GM12891 (cell line): ENCODE measurements around the gene KLHL40.

Experiments used
- DNase-seq: peaks from one replicate; pipeline ENCODE4 v3.0.0; 2011; ENCODE audit warnings: low spot score; ENCODE audit not compliant: insufficient read length
- FAIRE-seq: peaks from 2 replicates; lab custom pipeline; 2011; peaks lifted over from hg19 to GRCh38; lab: Jason Lieb, UNC
- PAX5 ChIP-seq: IDR thresholded peaks from 2 replicates; pipeline ENCODE4 v1.6.1; 2011; ENCODE audit warnings: low read length, moderate library complexity, mild to moderate bottlenecking; ENCODE audit not compliant: insufficient read depth, severe bottlenecking
- POLR2A ChIP-seq: IDR thresholded peaks from 2 replicates; pipeline ENCODE4 v1.6.1; 2011; ENCODE audit warnings: low read depth, low read length, control low read depth
- POLR2AphosphoS5 ChIP-seq: IDR thresholded peaks from 2 replicates; pipeline ENCODE4 v1.6.1; 2011; ENCODE audit warnings: low read depth, low read length, control low read depth
- POU2F2 ChIP-seq: IDR thresholded peaks from 2 replicates; pipeline ENCODE4 v1.6.1; 2011; ENCODE audit warnings: low read depth, mild to moderate bottlenecking, control low read depth, low read length, moderate library complexity
- SPI1 ChIP-seq: IDR thresholded peaks from 2 replicates; pipeline ENCODE4 v1.6.1; 2011; ENCODE audit warnings: low read depth, low read length, control low read depth
- TAF1 ChIP-seq: IDR thresholded peaks from 2 replicates; pipeline ENCODE4 v1.6.1; 2011; ENCODE audit warnings: low read depth, low read length, control low read depth

KLHL40 gene

DNA sequence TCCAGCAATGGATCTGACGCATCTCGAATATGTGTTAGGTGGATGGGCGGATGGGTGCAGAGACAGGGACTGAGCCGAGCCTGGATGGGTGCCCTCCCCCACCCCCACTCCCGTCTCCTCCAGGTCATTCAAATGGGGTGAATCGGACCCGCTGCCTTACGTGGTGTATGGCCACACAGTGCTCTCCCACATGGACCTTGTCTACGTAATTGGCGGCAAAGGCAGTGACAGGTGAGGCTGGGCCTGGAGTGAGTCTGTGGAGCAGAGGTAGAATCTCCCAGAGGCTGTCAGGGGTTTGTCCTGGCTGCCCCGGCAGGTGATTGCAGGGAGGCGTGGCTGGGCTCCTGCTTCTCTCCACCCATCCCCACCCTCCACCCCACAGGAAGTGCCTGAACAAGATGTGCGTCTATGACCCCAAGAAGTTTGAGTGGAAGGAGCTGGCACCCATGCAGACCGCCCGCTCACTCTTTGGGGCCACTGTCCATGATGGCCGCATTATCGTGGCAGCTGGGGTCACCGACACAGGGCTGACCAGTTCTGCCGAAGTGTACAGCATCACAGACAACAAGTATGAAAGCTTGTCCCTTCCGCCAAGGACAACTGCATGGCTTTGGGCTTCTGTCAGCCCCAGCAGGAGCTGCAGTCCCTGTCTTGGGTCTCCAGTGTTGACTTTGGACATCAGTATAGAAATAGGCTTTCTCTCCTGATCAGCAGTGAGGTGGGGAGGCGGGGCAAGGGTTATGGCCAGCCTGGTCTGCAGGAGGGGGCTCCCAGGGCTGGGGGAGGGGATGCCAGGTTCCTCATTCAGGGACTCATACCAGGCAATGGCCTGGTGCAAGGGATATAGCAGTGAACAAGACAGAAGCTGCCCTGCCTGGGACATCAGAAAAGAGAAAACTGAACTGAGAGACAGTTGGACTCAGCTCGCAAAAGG lies 3.4 kb downstream of the KLHL40 start:
- TF ChIP-seq POU2F2 = no peak
- no peak for TF ChIP-seq TAF1
- no peak for TF ChIP-seq PAX5
- no peak for TF ChIP-seq SPI1
- no peak for TF ChIP-seq POLR2A
- TF ChIP-seq POLR2AphosphoS5 = no peak
- no peak for DNase-seq
- FAIRE-seq = no peak

DNA sequence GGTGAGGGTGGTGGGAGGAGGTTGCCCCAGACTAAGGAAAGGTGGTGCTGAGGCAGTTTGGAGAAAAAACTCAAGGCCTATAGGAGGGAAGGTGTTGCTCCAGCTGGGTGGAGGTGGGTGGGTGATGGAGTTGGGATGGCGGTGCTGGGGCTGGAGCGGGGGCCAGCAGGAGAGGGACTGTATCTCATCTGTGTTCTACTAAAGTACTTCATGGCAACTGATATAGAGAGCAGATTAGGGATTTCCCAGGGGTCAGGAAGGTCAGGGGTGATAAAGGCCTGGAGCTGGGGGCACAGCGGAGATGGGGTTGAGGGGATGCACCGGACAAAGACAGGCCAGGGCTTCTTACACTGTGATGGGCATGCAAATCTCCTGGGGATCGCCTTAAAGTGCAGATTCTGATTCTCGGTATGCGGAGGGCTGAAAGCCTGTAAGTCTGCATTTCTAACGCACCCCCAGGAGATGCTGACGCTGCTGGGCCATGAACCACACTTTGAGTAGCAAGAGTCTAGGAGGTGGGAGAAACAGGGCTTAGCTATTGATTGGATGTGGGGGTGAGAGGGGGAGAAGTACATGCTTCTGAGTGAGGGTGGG lies 4.2 kb downstream of the KLHL40 start:
- FAIRE-seq = no peak

DNA sequence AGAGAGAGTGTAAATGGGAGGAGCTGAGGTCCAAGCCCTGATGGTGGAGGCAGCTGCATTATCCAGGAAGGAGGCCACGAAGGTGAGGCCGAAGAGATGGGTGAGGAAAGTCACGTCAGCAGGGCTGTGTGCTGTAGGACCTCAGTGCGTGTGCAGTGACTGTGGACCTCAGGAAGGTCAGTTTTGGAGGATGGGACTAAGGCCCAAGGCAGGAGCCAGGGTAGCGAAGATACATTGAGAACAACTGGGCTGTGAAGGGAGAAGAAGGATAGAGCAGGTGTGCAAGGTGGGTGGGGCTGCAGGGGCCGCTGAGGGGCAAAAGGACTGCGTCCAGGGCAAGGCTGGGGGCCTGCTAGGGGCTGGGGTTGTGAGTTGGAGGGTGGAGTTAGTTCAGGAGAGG lies 4.9 kb downstream of the KLHL40 start:
- FAIRE-seq = no peak
- no peak for TF ChIP-seq POLR2AphosphoS5
- DNase-seq = no peak

More for the DNA sequence above, 4.2 kb downstream of the KLHL40 start:
- DNase-seq = no peak
- TF ChIP-seq POLR2A = no peak
- no peak for TF ChIP-seq SPI1
- TF ChIP-seq PAX5 = no peak
- TF ChIP-seq TAF1 = no peak
- TF ChIP-seq POU2F2 = no peak
- TF ChIP-seq POLR2AphosphoS5 = no peak

- no peak for TF ChIP-seq POU2F2
- no peak for TF ChIP-seq POLR2A
- TF ChIP-seq PAX5 = no peak
- TF ChIP-seq TAF1 = no peak
- no peak for TF ChIP-seq SPI1
- no peak for TF ChIP-seq POLR2AphosphoS5
- DNase-seq (peak; percentile 11), FAIRE-seq (no peak)
These were observed 5.7 kb downstream of the KLHL40 start for GRCh38 chr3:42690766-42691680.

DNA sequence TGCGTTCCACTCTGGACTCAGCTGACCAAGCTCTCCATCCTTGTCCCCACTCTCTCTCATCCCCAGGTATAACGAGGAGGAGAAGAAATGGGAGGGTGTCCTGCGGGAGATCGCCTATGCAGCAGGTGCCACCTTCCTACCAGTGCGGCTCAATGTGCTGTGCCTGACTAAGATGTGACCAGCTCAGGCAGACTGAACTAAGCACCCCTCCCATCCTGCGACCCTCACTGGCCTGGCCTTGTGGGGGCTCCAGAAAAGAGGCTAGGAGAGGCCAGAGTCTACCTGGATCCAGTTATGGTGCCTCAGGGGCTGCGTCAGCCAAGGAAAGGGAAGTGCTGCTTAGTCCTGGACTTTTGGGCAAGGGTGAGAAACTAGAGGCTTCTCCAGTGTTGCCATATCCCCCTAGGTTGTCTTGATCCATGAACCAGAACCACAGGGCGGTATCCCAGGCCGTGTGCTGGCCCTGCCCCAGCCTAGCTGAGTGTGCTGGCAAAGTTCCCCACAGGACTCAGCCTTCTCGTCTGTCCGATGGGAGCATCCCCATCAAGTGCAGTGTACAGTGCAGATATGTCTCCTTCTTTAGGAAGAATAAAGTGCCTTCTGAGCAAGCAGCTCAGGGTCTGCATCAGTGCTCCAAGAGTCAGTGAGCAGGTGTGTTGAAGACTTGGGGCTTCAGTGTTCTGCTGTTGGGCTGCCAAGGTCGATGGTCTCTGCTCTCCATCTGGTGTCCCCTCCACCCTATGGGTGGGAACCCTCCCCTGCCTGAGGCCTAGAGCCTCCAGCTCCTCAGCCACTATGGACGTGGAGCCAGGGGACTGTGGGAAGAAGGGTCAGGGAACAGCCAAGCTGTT lies 6.7 kb downstream of the KLHL40 start:
- DNase-seq = peak; percentile 5
- TF ChIP-seq SPI1 (no peak), POLR2A (no peak), POLR2AphosphoS5 (no peak), PAX5 (no peak), TAF1 (no peak), POU2F2 (no peak)
- no peak for FAIRE-seq

DNA sequence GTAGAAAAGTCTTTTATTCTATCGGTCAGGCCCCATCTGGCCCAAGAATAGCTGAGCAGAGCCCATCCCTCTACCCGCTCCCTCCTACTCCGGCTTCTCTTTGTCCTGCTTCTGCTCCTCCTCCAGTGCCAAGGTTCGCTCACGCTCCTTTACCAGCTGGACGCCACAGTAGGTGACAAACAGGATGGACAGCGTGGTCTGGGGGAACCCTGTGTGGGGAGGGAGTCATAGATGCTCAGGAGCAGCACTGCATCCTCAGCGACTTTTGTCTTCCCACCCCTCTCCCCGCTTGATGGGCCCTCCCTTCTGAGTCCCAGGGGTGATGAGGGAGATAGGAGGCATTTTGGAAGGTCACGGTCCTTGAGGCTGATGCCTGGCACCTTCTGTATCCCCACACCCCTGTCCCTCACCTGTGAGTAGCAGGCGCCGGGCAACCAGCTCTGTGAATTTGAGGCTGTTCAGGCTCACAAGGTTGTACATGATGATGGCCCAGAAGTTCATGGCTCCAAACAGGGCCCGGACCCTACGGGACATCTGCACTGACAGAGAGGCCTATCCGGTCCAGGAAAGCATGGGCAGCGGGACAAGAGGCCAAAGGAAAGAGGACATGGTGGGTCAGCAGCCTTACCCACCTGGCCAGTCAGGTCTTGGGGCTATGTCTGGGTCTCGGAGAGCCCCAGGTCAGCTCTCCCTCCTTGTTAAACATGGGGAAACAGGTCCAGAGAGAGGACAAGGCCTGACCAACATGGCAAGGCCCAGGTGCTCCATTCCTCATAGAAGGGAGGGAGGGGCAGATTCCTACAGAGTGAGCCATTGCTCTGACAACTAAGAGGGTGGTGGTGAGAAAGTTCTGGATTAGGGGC lies 7.6 kb downstream of the KLHL40 start:
- no peak for DNase-seq
- TF ChIP-seq POLR2AphosphoS5 (no peak), POLR2A (no peak), PAX5 (no peak), SPI1 (no peak), TAF1 (no peak), POU2F2 (no peak)
- no peak for FAIRE-seq

DNA sequence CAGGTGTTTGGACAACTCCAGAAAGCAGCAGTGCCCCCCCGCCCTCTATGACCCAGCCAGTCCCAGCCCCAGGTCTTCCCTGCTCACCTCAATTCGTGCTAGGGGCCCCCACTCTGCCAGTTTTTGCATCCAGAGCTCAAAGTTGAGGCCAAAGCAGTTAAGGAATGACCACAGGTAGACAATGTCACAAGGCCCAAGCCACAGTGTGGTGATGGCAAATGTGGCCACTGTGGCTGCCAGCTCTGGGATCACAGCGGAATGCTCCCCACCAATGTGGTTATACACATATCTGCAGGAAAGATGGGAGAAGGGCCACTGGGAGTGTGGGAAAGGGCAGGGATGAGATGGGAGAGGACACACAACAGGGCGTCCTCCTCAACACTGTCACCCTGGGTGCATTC lies 8.2 kb downstream of the KLHL40 start:
- DNase-seq (no peak), FAIRE-seq (no peak)
- TF ChIP-seq SPI1 (no peak), POLR2AphosphoS5 (no peak), TAF1 (no peak), POLR2A (no peak), PAX5 (no peak), POU2F2 (no peak)

GRCh38 chr3:42694366-42694765 lies 9.0 kb downstream of the KLHL40 start:
- TF ChIP-seq POLR2AphosphoS5 (no peak), TAF1 (no peak), POLR2A (no peak), POU2F2 (no peak), SPI1 (no peak), PAX5 (no peak)
- no peak for FAIRE-seq
- DNase-seq = no peak
